ENCODE data around the gene C1orf232.

The C1orf232 gene

GRCh38 chr1:26177182-26177684 is 8.5 kb upstream of the C1orf232 start, which contains the start of gene CNKSR1:
Gene CNKSR1 (plus strand): TSS chr1:26177491. CDS start chr1:26177548, 57 bp downstream.
- no peak for FAIRE-seq

- no peak for FAIRE-seq
Observed at GRCh38 chr1:26175346-26175745, 6.6 kb upstream of the C1orf232 start.

- FAIRE-seq = no peak
Observed at GRCh38 chr1:26171084-26172072, 2.6 kb upstream of the C1orf232 start, which contains the start of gene ZNF593OS. Gene ZNF593OS (minus strand): TSS chr1:26171832. CDS start chr1:26171661, 171 bp downstream.

- FAIRE-seq = no peak
Observed at GRCh38 chr1:26170472-26170821, 1.7 kb upstream of the C1orf232 start.

- no peak for FAIRE-seq
Observed at GRCh38 chr1:26169669-26170471, 1.1 kb upstream of the C1orf232 start, which contains the start of gene ZNF593. Gene ZNF593 (plus strand): TSS chr1:26169908. CDS start chr1:26169984, 76 bp downstream.

- FAIRE-seq = no peak
Observed at GRCh38 chr1:26169198-26169554, 413 bp upstream of the C1orf232 start.

- no peak for FAIRE-seq
Observed at GRCh38 chr1:26166719-26167281, 2.0 kb downstream of the C1orf232 start.

GRCh38 chr1:26164861-26165842 is 3.6 kb downstream of the C1orf232 start:
- no peak for FAIRE-seq

GRCh38 chr1:26164036-26164860 is 4.5 kb downstream of the C1orf232 start:
- no peak for FAIRE-seq

- no peak for FAIRE-seq
Observed at GRCh38 chr1:26163684-26164035, 5.1 kb downstream of the C1orf232 start.

- no peak for FAIRE-seq
Observed at GRCh38 chr1:26162220-26162709, 6.5 kb downstream of the C1orf232 start.

GRCh38 chr1:26161415-26162219 is 7.1 kb downstream of the C1orf232 start:
- FAIRE-seq = no peak

GRCh38 chr1:26160527-26161414 is 8.0 kb downstream of the C1orf232 start:
- FAIRE-seq = no peak

- FAIRE-seq = no peak
Observed at GRCh38 chr1:26159743-26160039, 9.1 kb downstream of the C1orf232 start.

- no peak for FAIRE-seq
Observed at GRCh38 chr1:26158908-26159742, 9.6 kb downstream of the C1orf232 start, which contains the start of gene FAM110D. Gene FAM110D (plus strand): TSS chr1:26159079. CDS start chr1:26161292, 2,213 bp downstream.

GRCh38 chr1:26158271-26158907 is 10.4 kb downstream of the C1orf232 start:
- FAIRE-seq = no peak

Measured in TTC549 (cell line).